ENCODE results near the gene SETD2. TPM values are rescaled to one million over a fixed set of nuclear protein-coding genes. Genes with fewer than 3 reads are reported as not detected.
"Not testable (repeated sequence)": the region's sequence is repeated elsewhere in the genome, so short reads cannot be mapped to it uniquely, and the experiment has no call there.

Gene SETD2
- total and polyA plus RNA-seq, 2 of the 8 experiments (the other 6 are each of a cell fraction or from before 2014, with no cell fraction given), result 15.7 to 46.3 TPM

GRCh38 chr3:47028146-47028545, 135.8 kb downstream of the SETD2 start (continued):
- no peak for TF ChIP-seq SIN3A (conservative IDR thresholded peaks at IDR 0.05 in 1 of 2, IDR thresholded peaks at IDR 0.05 in 1 of 2; ENCODE audit: low read depth in 1 of 2, low read length in 2 of 2)

- H4K8ac ChIP-seq (ENCODE audit: extremely low read depth, insufficient read depth, low read length); H2AFZ ChIP-seq (ENCODE audit: low read length); H3K56ac ChIP-seq (replicated peaks; ENCODE audit: insufficient read length, low read depth, low read length); H3K9me3 ChIP-seq (ENCODE audit: insufficient read depth in 2 of 2, low read depth in 1 of 2, low read length in 1 of 2); H3K4ac ChIP-seq (replicated peaks; ENCODE audit: insufficient read length, low read depth, low read length); H3K4me1 ChIP-seq (replicated peaks in 1 of 4; ENCODE audit: control insufficient read depth in 3 of 4, insufficient read depth in 4 of 4, low read length in 3 of 4); H3K23me2 ChIP-seq (ENCODE audit: low read depth, low read length); H3K4me3 ChIP-seq (ENCODE audit: extremely low read depth in 1 of 4, insufficient read depth in 2 of 4, low read depth in 3 of 4, low read length in 4 of 4); DNase-seq (ENCODE audit: low read depth in 1 of 2, low spot score in 2 of 2); H2BK120ac ChIP-seq (replicated peaks; ENCODE audit: low read depth, low read length); H3K79me2 ChIP-seq (ENCODE audit: control insufficient read depth in 1 of 2, insufficient read depth in 2 of 2, low read length in 2 of 2); H3K4me2 ChIP-seq (ENCODE audit: insufficient read depth in 1 of 2, low read depth in 2 of 2, low read length in 2 of 2); H4K5ac ChIP-seq (ENCODE audit: insufficient read length, low read depth, low read length); H2BK15ac ChIP-seq (ENCODE audit: low read length); H3K18ac ChIP-seq (ENCODE audit: extremely low read depth, low read length); FAIRE-seq; H4K91ac ChIP-seq (replicated peaks; ENCODE audit: insufficient read length, low read length); H3K27me3 ChIP-seq (replicated peaks in 1 of 4; ENCODE audit: control insufficient read depth in 3 of 4, extremely low read depth in 1 of 4, insufficient read depth in 3 of 4, low read length in 3 of 4); H3K9ac ChIP-seq (replicated peaks in 1 of 4; ENCODE audit: extremely low read depth in 1 of 4, low read depth in 3 of 4, low read length in 3 of 4); H3K14ac ChIP-seq (ENCODE audit: insufficient read length); H3K27ac ChIP-seq (ENCODE audit: low read depth, low read length); CTCF ChIA-PET (ENCODE audit: partially characterized antibody); H2AK5ac ChIP-seq (ENCODE audit: low read depth, low read length); POLR2A ChIA-PET (ENCODE audit: partially characterized antibody); H3K23ac ChIP-seq (ENCODE audit: insufficient read length); H4K20me1 ChIP-seq (replicated peaks in 1 of 2; ENCODE audit: control insufficient read depth in 1 of 2, insufficient read depth in 2 of 2, low read length in 2 of 2); H2BK20ac ChIP-seq (ENCODE audit: low read length); H3K79me1 ChIP-seq (ENCODE audit: low read depth, low read length); H2BK5ac ChIP-seq (ENCODE audit: low read depth, low read length); H2BK12ac ChIP-seq (ENCODE audit: low read depth, low read length); H3K36me3 ChIP-seq (ENCODE audit: control insufficient read depth in 2 of 4, insufficient read depth in 4 of 4, low read length in 3 of 4): not testable (repeated sequence)
- 87% methylated on average over 1 of the region's 1 CpG; no CpG with 5 or more reads in 1 of the 2 experiments for WGBS, 2 experiments (ENCODE audit: extremely low coverage in 1 of 2, insufficient coverage in 1 of 2, insufficient read length in 1 of 2, insufficient replicate concordance in 2 of 2, low coverage in 1 of 2, low lambda C conversion rate in 2 of 2, missing lambda C conversion rate in 1 of 2)
Measured at GRCh38 chr3:47026432-47026831, 137.5 kb downstream of the SETD2 start.

Data from H1 (cell line).